Left cardiac atrium (tissue), 4 donors: Measurements from ENCODE around the gene TCHHL1. TPM values are rescaled to one million over a fixed set of nuclear protein-coding genes. Genes with fewer than 3 reads are reported as not detected.

Source experiments
- ATAC-seq, 2 donors: fragments of 200-7000 bp; cut with Tn5 transposase; one replicate each; pipeline ENCODE4 v1.9.1; 2020; ENCODE audit warnings: mild to moderate bottlenecking in 2 of 2, moderate library complexity in 2 of 2
- DNase-seq: peaks from one replicate; pipeline ENCODE4 v3.0.0-alpha.2; 2020
- intact Hi-C, 2 donors: fragments of 100-400 bp; cut with DNase I; formaldehyde crosslinking; loops; one replicate each; pipeline versions ENCODE4 v1.14.1 to v1.15.1; 2022 to 2023
- long read RNA-seq: library from polyadenylated mRNA; unstranded; transcript quantifications from one replicate; pipeline ENCODE4 v2.0.0, GENCODE V29; 2021
- total RNA-seq, 2 donors: library from RNA; stranded (reverse); fragmentation: NEBNext Ultra II Directional; extraction: Animal tissue kit (Norgen Biotek cat#: 25700); gene quantifications; one replicate each; pipeline ENCODE4 v1.2.1, GENCODE V29; 2021
- donor health status: DM: no; HTN: yes; CAD: no.
- donor health status: DM: no; HTN: yes; CAD: no; lungs with severe emphysema.
- donor health status: DM: yes; HTN: yes; CAD: no.
- donor health status: Dilated cardiomyopathy.

The TCHHL1 gene
- total RNA-seq, result not detected
- long read RNA-seq, result 0 reads

GRCh38 chr1:152089014-152089674 is at the start of gene TCHHL1:
TSS of gene TCHHL1 (minus strand) at chr1:152089064. CDS start at chr1:152088143, 921 bp downstream.
- ATAC-seq, result no peak
- intact Hi-C loops, result no loop called here

GRCh38 chr1:152137215-152137614 is 48.4 kb upstream of the TCHHL1 start:
- DNase-seq, result no peak
- intact Hi-C loops, result no loop called here
- ATAC-seq, result no peak

More at GRCh38 chr1:152089014-152089674, at the start of gene TCHHL1:
- no peak for DNase-seq

GRCh38 chr1:152130186-152130585 is 41.3 kb upstream of the TCHHL1 start:
- intact Hi-C loops, result no loop called here
- no peak for ATAC-seq

GRCh38 chr1:152127673-152128072 is 38.8 kb upstream of the TCHHL1 start:
- ATAC-seq (no peak), DNase-seq (no peak)
- intact Hi-C loops, result no loop called here

More at GRCh38 chr1:152130186-152130585, 41.3 kb upstream of the TCHHL1 start:
- DNase-seq, result no peak

GRCh38 chr1:152125834-152126443 is 37.1 kb upstream of the TCHHL1 start:
- ATAC-seq, result no peak
- DNase-seq, result no peak
- intact Hi-C loops, result no loop called here

- no peak for ATAC-seq
- intact Hi-C loops, result no loop called here
- DNase-seq, result no peak
Measured at GRCh38 chr1:152118915-152119314, 30.1 kb upstream of the TCHHL1 start.

- intact Hi-C loops, result no loop called here
- DNase-seq (no peak), ATAC-seq (no peak)
Measured at GRCh38 chr1:152115344-152115743, 26.5 kb upstream of the TCHHL1 start, which contains the start of gene TCHH. TSS of gene TCHH (minus strand) at chr1:152115444. CDS start at chr1:152114080, 1,364 bp downstream.

- intact Hi-C loops, result no loop called here
- no peak for ATAC-seq
- no peak for DNase-seq
Measured at GRCh38 chr1:152112885-152113432, 24.1 kb upstream of the TCHHL1 start.

- ATAC-seq (no peak), DNase-seq (no peak)
- intact Hi-C loops, result no loop called here
Measured at GRCh38 chr1:152112101-152112884, 23.4 kb upstream of the TCHHL1 start.

GRCh38 chr1:152111515-152111968 is 22.7 kb upstream of the TCHHL1 start:
- ATAC-seq (peak in 1 of 2 donors; percentile 12), DNase-seq (peak; percentile 23)
- intact Hi-C loops, result no loop called here

GRCh38 chr1:152110860-152111514 is 22.1 kb upstream of the TCHHL1 start:
- ATAC-seq (peak; percentile 41 to 50), DNase-seq (peak; percentile 44)
- intact Hi-C loops, result no loop called here

GRCh38 chr1:152110365-152110859 is 21.5 kb upstream of the TCHHL1 start:
- intact Hi-C loops, result no loop called here
- peak; percentile 25 to 73 for ATAC-seq
- peak; percentile 32 for DNase-seq

GRCh38 chr1:152109998-152110294 is 21.1 kb upstream of the TCHHL1 start:
- ATAC-seq (no peak), DNase-seq (no peak)
- intact Hi-C loops, result no loop called here

- DNase-seq (peak; percentile 17), ATAC-seq (no peak)
- intact Hi-C loops, result no loop called here
Measured at GRCh38 chr1:152109231-152109997, 20.6 kb upstream of the TCHHL1 start.

- DNase-seq, result peak; percentile 28
- intact Hi-C loops, result no loop called here
- no peak for ATAC-seq
Measured at GRCh38 chr1:152108882-152109222, 20.0 kb upstream of the TCHHL1 start.

GRCh38 chr1:152107984-152108881 is 19.4 kb upstream of the TCHHL1 start:
- DNase-seq (peak; percentile 54), ATAC-seq (peak in 1 of 2 donors; percentile 19)
- intact Hi-C loops, result no loop called here
